Mesothelial cell of epicardium (in vitro differentiated cells): ENCODE results near the gene ESYT2. TPM values are rescaled to one million over a fixed set of nuclear protein-coding genes. Genes with fewer than 3 reads are reported as not detected.

Source experiments
- DNase-seq, 2 experiments: peaks; one replicate each; pipeline ENCODE4 v3.0.0; 2021; ENCODE audit warnings: low spot score in 2 of 2; ENCODE audit not compliant: unreplicated experiment in 2 of 2
- H3K27ac Mint-ChIP-seq: 2 replicates; pipeline ENCODE4 v1.8.0; 2021; ENCODE audit warnings: mixed read lengths
- H3K27me3 Mint-ChIP-seq: 2 replicates; pipeline ENCODE4 v1.8.0; 2021; ENCODE audit warnings: low read depth, mixed read lengths
- H3K36me3 Mint-ChIP-seq: 2 replicates; pipeline ENCODE4 v1.8.0; 2021; ENCODE audit warnings: mixed read lengths
- H3K4me1 Mint-ChIP-seq: 2 replicates; pipeline ENCODE4 v1.8.0; 2021; ENCODE audit warnings: mixed read lengths
- H3K4me3 Mint-ChIP-seq: 2 replicates; pipeline ENCODE4 v1.8.0; 2021; ENCODE audit warnings: mild to moderate bottlenecking, moderate library complexity, mixed read lengths
- H3K9me3 Mint-ChIP-seq: 2 replicates; pipeline ENCODE4 v1.8.0; 2021; ENCODE audit warnings: mixed read lengths
- CTCF ChIP-seq: fragments of 200-600 bp; sonication (generic); IDR thresholded peaks from one replicate; pipeline ENCODE4 v1.5.0; 2021; ENCODE audit warnings: antibody characterized with exemption; ENCODE audit not compliant: unreplicated experiment
- total RNA-seq: library from RNA; stranded (reverse); gene quantifications from 3 replicates; pipeline ENCODE4 v1.2.1, GENCODE V29; 2021

Gene ESYT2
- total RNA-seq, 1 donor from 2014 or later = 37.1 TPM

GRCh38 chr7:158779061-158780000, 50.0 kb downstream of the ESYT2 start:
- Mint-ChIP-seq H3K4me3 (no peak overlapping the region), H3K27me3 (no peaks in the 10 kb centered on the region), H3K36me3 (no peaks in the 10 kb centered on the region), H3K9me3 (no peaks in the 10 kb centered on the region), H3K27ac (peak overlapping the region; percentile 51), H3K4me1 (peaks cover 12% of the 10 kb centered on the region)
- no peak for DNase-seq
- TF ChIP-seq CTCF = no peak

DNA sequence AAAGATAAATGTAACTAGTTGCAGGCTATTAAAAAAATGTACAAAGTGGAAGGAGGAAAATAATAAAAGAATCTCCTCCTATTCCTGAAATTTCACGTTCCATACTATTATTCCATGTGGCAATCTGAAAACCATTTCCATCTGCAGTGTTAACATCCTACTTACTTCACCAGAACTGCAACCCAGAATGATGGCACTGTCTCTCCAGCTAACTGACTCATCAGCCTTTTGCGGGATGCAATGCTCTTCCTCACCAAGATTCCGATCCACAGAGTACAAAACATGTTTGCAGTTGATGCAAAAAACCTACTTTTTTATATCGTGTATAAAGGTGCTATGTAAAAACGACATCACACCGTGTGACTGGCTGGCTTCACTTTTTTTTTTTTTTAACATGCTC, 50.8 kb downstream of the ESYT2 start:
- peaks cover 12% of the 10 kb centered on the region for H3K4me1 Mint-ChIP-seq
- H3K36me3 Mint-ChIP-seq = no peaks in the 10 kb centered on the region
- TF ChIP-seq CTCF = no peak
- H3K4me3 Mint-ChIP-seq = no peak overlapping the region
- DNase-seq = no peak
- peak overlapping the region; percentile 28 for H3K27ac Mint-ChIP-seq
- H3K27me3 Mint-ChIP-seq = no peaks in the 10 kb centered on the region
- H3K9me3 Mint-ChIP-seq = no peaks in the 10 kb centered on the region

- no peak for DNase-seq
- H3K4me1 Mint-ChIP-seq = peaks cover 12% of the 10 kb centered on the region
- no peak overlapping the region for H3K27ac Mint-ChIP-seq
- no peak overlapping the region for H3K4me3 Mint-ChIP-seq
- TF ChIP-seq CTCF = no peak
- peaks cover 4% of the 10 kb centered on the region for H3K36me3 Mint-ChIP-seq
- no peaks in the 10 kb centered on the region for H3K9me3 Mint-ChIP-seq
- no peaks in the 10 kb centered on the region for H3K27me3 Mint-ChIP-seq
Measured at GRCh38 chr7:158777793-158778192, 51.5 kb downstream of the ESYT2 start.

DNA sequence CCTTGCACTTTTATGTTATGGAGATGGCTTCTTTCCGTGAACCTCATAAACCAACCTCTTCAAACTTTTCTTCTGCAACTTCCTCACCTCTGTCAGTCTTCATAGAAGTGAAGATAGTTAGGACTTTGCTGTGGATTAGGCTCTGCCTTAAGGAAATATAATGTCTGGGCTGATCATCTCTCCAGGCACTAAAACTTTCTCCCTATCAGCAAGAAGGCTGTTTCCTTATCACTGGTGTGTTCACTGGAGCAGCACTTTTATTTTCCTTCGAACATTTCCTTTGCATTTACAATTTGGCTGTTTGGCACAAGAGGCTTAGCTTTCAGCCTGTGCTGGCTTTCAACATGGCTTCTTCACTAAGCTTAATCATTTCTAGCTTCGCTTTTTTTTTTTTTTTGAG, 52.8 kb downstream of the ESYT2 start:
- DNase-seq = no peak
- no peak overlapping the region for H3K27ac Mint-ChIP-seq
- H3K36me3 Mint-ChIP-seq = peaks cover 5% of the 10 kb centered on the region
- no peaks in the 10 kb centered on the region for H3K9me3 Mint-ChIP-seq
- no peak for TF ChIP-seq CTCF
- no peak overlapping the region for H3K4me3 Mint-ChIP-seq
- peaks cover 12% of the 10 kb centered on the region for H3K4me1 Mint-ChIP-seq
- no peaks in the 10 kb centered on the region for H3K27me3 Mint-ChIP-seq

DNA sequence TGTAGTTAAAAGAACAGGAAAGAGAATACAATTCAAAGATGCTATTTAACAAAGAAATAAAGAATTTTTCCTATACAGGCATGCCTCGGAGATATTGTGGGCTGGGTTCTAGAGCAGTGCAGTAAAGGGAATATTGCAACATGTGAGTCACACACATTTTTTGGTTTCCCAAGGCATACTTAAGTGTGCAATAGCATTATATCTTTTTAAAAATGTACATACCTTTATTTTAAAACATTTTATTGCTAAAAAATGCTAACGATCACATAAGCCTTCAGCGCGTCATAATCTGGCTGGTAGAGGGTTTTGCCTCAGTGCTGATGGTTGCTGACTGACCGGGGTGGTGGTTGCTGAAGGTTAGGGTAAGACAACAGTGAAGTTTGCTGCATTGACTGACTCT, 54.4 kb downstream of the ESYT2 start:
- Mint-ChIP-seq H3K36me3 (peaks cover 8% of the 10 kb centered on the region), H3K9me3 (no peaks in the 10 kb centered on the region), H3K4me1 (peaks cover 12% of the 10 kb centered on the region), H3K27me3 (no peaks in the 10 kb centered on the region), H3K27ac (no peak overlapping the region), H3K4me3 (no peak overlapping the region)
- no peak for TF ChIP-seq CTCF
- DNase-seq = no peak
